Transverse colon (tissue), 4 donors: ENCODE data around the gene GPLD1. TPM values are rescaled to one million over a fixed set of nuclear protein-coding genes. Genes with fewer than 3 reads are reported as not detected.

Source experiments
- DNase-seq: peaks from one replicate; pipeline ENCODE4 v3.0.0-alpha.2; 2019
- H3K27ac ChIP-seq, 4 donors: fragments of 200-600 bp; sonication (generic); 2 replicates each; pipeline ENCODE4 v1.5.1; 2016 to 2018; ENCODE audit warnings: inconsistent platforms in 4 of 4
- H3K27me3 ChIP-seq: fragments of 200-600 bp; sonication (generic); 2 replicates; pipeline ENCODE4 v1.5.1; 2017; ENCODE audit warnings: inconsistent platforms
- H3K36me3 ChIP-seq, 4 donors: fragments of 200-600 bp; sonication (generic); 2 replicates each; pipeline ENCODE4 v1.5.1; 2017 to 2019; ENCODE audit warnings: inconsistent platforms in 4 of 4
- H3K4me1 ChIP-seq, 4 donors: fragments of 200-600 bp; sonication (generic); 2 replicates each; pipeline ENCODE4 v1.5.1; 2017 to 2020; ENCODE audit warnings: inconsistent platforms in 4 of 4
- H3K4me3 ChIP-seq, 4 donors: fragments of 200-600 bp; sonication (generic); 1 replicate in 1 of 4; 2 replicates in 3 of 4; pipeline versions ENCODE4 v1.5.1 to v1.6.1; 2017 to 2019; ENCODE audit warnings: inconsistent platforms in 4 of 4
- H3K9me3 ChIP-seq, 2 donors: fragments of 200-600 bp; sonication (generic); 2 replicates each; pipeline ENCODE4 v1.5.1; 2017 to 2019; ENCODE audit warnings: inconsistent platforms in 2 of 2
- EP300 ChIP-seq: sonication (generic); formaldehyde crosslinking; IDR thresholded peaks from one replicate; pipeline ENCODE4 v1.6.1; 2017; ENCODE audit warnings: antibody characterized with exemption, low read depth
- POLR2A ChIP-seq: fragments of 450-650 bp; IDR thresholded peaks from one replicate; pipeline ENCODE4 v1.6.1; 2016; ENCODE audit warnings: antibody characterized with exemption, mild to moderate bottlenecking, moderate library complexity
- POLR2AphosphoS5 ChIP-seq, 3 donors: sonication (generic); formaldehyde crosslinking; IDR thresholded peaks; one replicate each; pipeline ENCODE4 v1.6.1; 2016; ENCODE audit warnings: antibody characterized with exemption in 3 of 3
- WGBS, 2 donors: methylation state at CpG; one replicate each; pipeline ENCODE4 v1.1.5; 2018; ENCODE audit warnings: low coverage in 1 of 2; 5-methylcytosine and 5-hydroxymethylcytosine counted together
- in situ Hi-C, 4 donors: fragments of 200-750 bp; cut with MboI; loops; one replicate each; pipeline versions ENCODE4 v1.15.0 to v1.15.1; 2017; ENCODE audit warnings: low sequenced_read_pairs in 3 of 4, low pct_ligation_motif_present in 1 of 4, low pct_unique_long_range_greater_than_20kb in 1 of 4
- intact Hi-C: fragments of 100-400 bp; cut with DNase I; formaldehyde crosslinking; loops from one replicate; pipeline ENCODE4 v1.15.1; 2023; ENCODE audit warnings: low total_unique reads
- total RNA-seq, 4 donors: library from RNA; depleted of rRNA; stranded (reverse); fragments of >200 nt; gene quantifications; one replicate each; pipeline ENCODE4 v1.1.0, GENCODE V29; 2016
- TF ChIP-seq, protein P1 (sequence below), 5 experiments: fragments of 200-600 bp in 3 of 5; fragments of 450-650 bp in 2 of 5; sonication (generic) in 3 of 5; IDR thresholded peaks; 1 replicate in 2 of 5; 2 replicates in 3 of 5; pipeline ENCODE4 v1.5.1; 2016 to 2017; ENCODE audit warnings: antibody characterized with exemption in 5 of 5, inconsistent platforms in 3 of 5, mild to moderate bottlenecking in 2 of 5, moderate library complexity in 1 of 5

The GPLD1 gene
- total RNA-seq, 4 donors from 2014 or later: 0.96 to 5.2 (median 1.4) TPM

DNA sequence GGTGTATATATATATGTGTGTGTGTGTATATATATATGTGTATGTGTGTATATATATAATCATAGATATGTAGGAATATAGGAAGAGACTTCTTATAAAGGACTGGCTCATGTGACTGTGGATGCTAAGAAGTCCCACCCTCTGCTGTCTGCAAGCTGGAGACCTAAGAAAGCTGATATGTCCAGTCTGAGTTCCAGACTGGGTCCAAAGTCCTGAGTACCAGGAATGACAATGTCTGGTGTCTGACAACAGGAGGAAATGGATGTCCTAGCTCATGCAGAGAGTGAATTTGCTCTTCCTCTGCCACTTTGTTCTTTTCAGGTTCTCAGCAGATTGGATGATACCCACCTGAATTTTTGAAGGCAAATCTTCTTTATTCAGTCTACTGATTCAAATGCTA is 12.5 kb upstream of the GPLD1 start:
- no peak overlapping the region for H3K27ac ChIP-seq
- in situ Hi-C loops: loop anchor here in 2 of 4 donors (10.0 kb wide), 2 partner anchors 67 to 193 kb away; no protein-coding TSS in a partner anchor
- intact Hi-C loops: no loop called here
- DNase-seq: no peak
- no peaks in the 10 kb centered on the region for H3K27me3 ChIP-seq
- H3K4me1 ChIP-seq: peaks cover 0 to 11% (median 0%) of the 10 kb centered on the region in 4 donors
- no peaks in the 10 kb centered on the region for H3K36me3 ChIP-seq
- TF ChIP-seq EP300 (no peak), POLR2AphosphoS5 (IDR thresholded peaks at IDR 0.05) (no peak)
- no peak overlapping the region for H3K4me3 ChIP-seq
- no peaks in the 10 kb centered on the region for H3K9me3 ChIP-seq

GRCh38 chr6:24501374-24501773 is 12.0 kb upstream of the GPLD1 start:
- Histone ChIP-seq H3K27me3 (no peaks in the 10 kb centered on the region), H3K36me3 (no peaks in the 10 kb centered on the region), H3K27ac (no peak overlapping the region), H3K4me3 (no peak overlapping the region), H3K9me3 (no peaks in the 10 kb centered on the region), H3K4me1 (peaks cover 0 to 11% (median 0%) of the 10 kb centered on the region in 4 donors)
- no peak for DNase-seq
- 89 to 100% methylated on average over 1 to 2 of the region's 2 CpGs for WGBS, 2 donors
- no peak for TF ChIP-seq EP300
- TF ChIP-seq, protein P1, sequence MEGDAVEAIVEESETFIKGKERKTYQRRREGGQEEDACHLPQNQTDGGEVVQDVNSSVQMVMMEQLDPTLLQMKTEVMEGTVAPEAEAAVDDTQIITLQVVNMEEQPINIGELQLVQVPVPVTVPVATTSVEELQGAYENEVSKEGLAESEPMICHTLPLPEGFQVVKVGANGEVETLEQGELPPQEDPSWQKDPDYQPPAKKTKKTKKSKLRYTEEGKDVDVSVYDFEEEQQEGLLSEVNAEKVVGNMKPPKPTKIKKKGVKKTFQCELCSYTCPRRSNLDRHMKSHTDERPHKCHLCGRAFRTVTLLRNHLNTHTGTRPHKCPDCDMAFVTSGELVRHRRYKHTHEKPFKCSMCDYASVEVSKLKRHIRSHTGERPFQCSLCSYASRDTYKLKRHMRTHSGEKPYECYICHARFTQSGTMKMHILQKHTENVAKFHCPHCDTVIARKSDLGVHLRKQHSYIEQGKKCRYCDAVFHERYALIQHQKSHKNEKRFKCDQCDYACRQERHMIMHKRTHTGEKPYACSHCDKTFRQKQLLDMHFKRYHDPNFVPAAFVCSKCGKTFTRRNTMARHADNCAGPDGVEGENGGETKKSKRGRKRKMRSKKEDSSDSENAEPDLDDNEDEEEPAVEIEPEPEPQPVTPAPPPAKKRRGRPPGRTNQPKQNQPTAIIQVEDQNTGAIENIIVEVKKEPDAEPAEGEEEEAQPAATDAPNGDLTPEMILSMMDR (IDR thresholded peaks at IDR 0.05): no peak
- TF ChIP-seq POLR2AphosphoS5 (IDR thresholded peaks at IDR 0.05): no peak
- no peak for TF ChIP-seq POLR2A
- intact Hi-C loops: no loop called here
- in situ Hi-C loops: loop anchor here in 2 of 4 donors (10.0 kb wide), 2 partner anchors 67 to 193 kb away; no protein-coding TSS in a partner anchor

GRCh38 chr6:24500683-24501082 is 11.3 kb upstream of the GPLD1 start:
- WGBS, 2 donors: 87% methylated on average over 3 of the region's 3 CpGs
- Histone ChIP-seq H3K9me3 (no peaks in the 10 kb centered on the region), H3K4me3 (no peak overlapping the region), H3K27ac (no peak overlapping the region), H3K4me1 (peaks cover 0 to 15% (median 2%) of the 10 kb centered on the region in 4 donors), H3K27me3 (no peaks in the 10 kb centered on the region), H3K36me3 (no peaks in the 10 kb centered on the region)
- DNase-seq: no peak
- intact Hi-C loops (no loop called here), in situ Hi-C loops (loop anchor here in 2 of 4 donors (10.0 kb wide), 2 partner anchors 66 to 194 kb away; no protein-coding TSS in a partner anchor)
- no peak for TF ChIP-seq POLR2A
- TF ChIP-seq EP300: no peak
- TF ChIP-seq, protein P1 (IDR thresholded peaks at IDR 0.05): no peak
- TF ChIP-seq POLR2AphosphoS5 (IDR thresholded peaks at IDR 0.05): no peak

- Histone ChIP-seq H3K9me3 (no peaks in the 10 kb centered on the region), H3K4me3 (no peak overlapping the region), H3K27ac (no peak overlapping the region), H3K4me1 (peaks cover 0 to 14% (median 13%) of the 10 kb centered on the region in 4 donors), H3K27me3 (no peaks in the 10 kb centered on the region), H3K36me3 (no peaks in the 10 kb centered on the region)
- 94 to 96% methylated on average over 9 to 11 of the region's 11 CpGs for WGBS, 2 donors
- in situ Hi-C loops (no loop called here), intact Hi-C loops (no loop called here)
- DNase-seq: no peak
- TF ChIP-seq POLR2AphosphoS5 (IDR thresholded peaks at IDR 0.05) (no peak), POLR2A (no peak), EP300 (no peak)
- TF ChIP-seq, protein P1 (IDR thresholded peaks at IDR 0.05): no peak
These were observed 8.0 kb upstream of the GPLD1 start for GRCh38 chr6:24497254-24497970.
